KOPT-K1 (cell line): ENCODE measurements around the gene USP35.

Experiments
- H3K27ac ChIP-seq: fragments of 200-600 bp; sonication (generic); 2 replicates; pipeline ENCODE4 v1.5.1; 2016; ENCODE audit warnings: antibody characterized with exemption, mild to moderate bottlenecking, low read depth, low read length; ENCODE audit not compliant: poor library complexity, severe bottlenecking
- H3K36me3 ChIP-seq: fragments of 200-600 bp; sonication (generic); 2 replicates; pipeline ENCODE4 v1.5.1; 2017; ENCODE audit warnings: antibody characterized with exemption, mild to moderate bottlenecking, low read length, moderate library complexity; ENCODE audit not compliant: insufficient read depth
- H3K9me3 ChIP-seq: fragments of 200-600 bp; sonication (generic); 2 replicates; pipeline ENCODE4 v1.5.1; 2017; ENCODE audit warnings: antibody characterized with exemption, low read length, mild to moderate bottlenecking; ENCODE audit not compliant: insufficient read depth, poor library complexity, severe bottlenecking

USP35 gene, protein sequence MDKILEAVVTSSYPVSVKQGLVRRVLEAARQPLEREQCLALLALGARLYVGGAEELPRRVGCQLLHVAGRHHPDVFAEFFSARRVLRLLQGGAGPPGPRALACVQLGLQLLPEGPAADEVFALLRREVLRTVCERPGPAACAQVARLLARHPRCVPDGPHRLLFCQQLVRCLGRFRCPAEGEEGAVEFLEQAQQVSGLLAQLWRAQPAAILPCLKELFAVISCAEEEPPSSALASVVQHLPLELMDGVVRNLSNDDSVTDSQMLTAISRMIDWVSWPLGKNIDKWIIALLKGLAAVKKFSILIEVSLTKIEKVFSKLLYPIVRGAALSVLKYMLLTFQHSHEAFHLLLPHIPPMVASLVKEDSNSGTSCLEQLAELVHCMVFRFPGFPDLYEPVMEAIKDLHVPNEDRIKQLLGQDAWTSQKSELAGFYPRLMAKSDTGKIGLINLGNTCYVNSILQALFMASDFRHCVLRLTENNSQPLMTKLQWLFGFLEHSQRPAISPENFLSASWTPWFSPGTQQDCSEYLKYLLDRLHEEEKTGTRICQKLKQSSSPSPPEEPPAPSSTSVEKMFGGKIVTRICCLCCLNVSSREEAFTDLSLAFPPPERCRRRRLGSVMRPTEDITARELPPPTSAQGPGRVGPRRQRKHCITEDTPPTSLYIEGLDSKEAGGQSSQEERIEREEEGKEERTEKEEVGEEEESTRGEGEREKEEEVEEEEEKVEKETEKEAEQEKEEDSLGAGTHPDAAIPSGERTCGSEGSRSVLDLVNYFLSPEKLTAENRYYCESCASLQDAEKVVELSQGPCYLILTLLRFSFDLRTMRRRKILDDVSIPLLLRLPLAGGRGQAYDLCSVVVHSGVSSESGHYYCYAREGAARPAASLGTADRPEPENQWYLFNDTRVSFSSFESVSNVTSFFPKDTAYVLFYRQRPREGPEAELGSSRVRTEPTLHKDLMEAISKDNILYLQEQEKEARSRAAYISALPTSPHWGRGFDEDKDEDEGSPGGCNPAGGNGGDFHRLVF

DNA sequence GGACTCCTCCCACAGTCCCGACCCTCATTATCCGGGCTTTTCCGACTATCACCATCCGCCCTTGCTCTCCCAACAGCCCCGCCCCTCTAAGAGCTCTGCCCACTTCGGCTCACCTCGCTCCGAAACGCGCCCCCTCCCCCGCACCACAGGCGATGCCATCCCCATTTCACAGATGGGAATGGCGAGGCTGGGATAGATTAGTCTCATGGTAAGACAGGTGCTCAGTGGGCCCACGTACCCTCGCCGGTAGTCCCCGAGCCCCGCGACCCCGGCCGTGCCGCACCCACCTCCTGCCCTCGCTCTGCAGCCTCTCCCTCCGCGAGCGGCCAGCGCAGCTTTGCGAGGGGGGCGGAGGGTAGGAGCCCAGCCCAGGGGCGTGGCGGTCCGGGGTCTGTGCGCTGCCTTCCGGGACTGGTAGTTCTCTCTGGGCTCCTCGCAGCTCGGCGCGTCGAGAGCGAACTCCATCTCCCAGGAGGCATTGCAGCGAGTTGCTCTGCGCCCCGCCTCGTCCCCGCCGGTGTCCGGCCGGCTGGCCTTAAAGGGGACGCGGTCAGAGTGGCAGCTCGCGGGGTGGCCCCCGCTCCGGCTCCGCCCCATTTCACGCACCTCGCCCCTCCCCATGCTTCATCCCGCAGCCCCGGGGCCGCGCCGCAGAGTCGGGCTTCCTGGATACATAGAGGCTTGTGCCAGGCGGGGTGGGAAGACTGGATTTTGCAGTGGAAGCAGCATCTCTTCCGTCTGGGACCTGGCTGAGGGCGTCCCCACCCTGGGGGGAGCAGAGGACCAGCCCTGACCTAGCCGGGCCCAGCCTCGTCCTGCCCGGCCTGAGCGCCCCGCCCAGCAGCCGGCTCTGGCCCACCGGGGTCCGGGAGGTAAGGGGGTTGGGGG is at the start of gene USP35, which contains the start of gene KCTD21:
Gene USP35 (plus strand): TSS at position 634 of the 888 bp plus-strand sequence. CDS start 7,327 bp downstream, outside the sequence.
Gene KCTD21 (minus strand): TSS at position 341 of the 888 bp plus-strand sequence. CDS start 14,072 bp downstream, outside the sequence.
- Histone ChIP-seq H3K27ac (peak within 1 kb of the TSS; percentile 66), H3K36me3 (no peaks in the 10 kb centered on the region), H3K9me3 (no peaks in the 10 kb centered on the region)

DNA sequence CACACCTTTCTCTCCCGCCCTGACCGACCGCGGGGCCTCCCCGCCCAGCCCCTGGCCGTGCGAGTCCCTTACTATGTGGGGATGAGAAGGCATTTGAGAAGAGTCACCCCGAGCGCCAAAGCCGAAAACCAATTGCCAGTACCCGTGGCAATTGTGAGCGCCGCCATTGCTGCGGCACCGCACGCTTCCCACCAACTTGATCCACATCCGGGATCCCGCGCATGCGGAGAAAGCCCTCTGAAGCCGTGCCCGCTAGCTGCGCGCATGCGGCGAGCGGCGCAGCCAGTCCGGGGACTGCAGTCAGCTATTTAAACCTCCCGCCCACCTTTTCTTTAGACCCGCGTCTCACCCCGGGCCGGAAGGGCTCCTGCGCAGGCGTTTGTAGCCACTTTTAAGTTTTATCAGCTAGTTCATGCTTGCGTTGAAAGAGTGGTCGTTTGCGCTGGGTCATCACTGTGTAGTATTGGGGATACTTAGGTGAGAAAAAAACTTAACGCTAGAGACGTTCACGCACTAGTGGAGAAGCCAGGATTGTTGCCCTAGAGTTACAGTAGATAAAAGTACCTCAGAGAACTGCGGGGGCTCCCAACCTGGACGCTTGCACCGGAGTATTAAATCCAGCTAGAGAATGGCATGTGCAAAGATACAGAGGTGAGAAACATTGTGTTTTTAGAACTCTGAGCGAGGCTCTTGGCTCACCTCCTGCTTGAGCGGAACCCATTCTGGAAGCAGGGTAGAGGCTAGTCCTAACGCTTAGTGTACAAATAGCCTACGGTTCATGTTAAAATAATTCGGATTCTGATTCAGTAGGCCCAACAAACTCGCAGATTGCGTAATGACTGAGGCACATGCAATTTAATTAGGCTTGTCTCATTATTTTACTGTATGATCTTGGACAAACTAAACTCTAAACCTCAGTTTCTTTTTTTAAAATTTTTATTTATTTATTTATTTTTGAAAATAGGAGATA is 49.0 kb upstream of the USP35 start, which contains the start of gene ALG8:
Gene ALG8 (minus strand): TSS at position 205 of the 970 bp plus-strand sequence. CDS start 38 bp downstream, at position 167.
- no peaks in the 10 kb centered on the region for H3K9me3 ChIP-seq
- peaks cover 33% of the 10 kb centered on the region for H3K36me3 ChIP-seq
- H3K27ac ChIP-seq, result peak within 1 kb of the TSS; percentile 84

DNA sequence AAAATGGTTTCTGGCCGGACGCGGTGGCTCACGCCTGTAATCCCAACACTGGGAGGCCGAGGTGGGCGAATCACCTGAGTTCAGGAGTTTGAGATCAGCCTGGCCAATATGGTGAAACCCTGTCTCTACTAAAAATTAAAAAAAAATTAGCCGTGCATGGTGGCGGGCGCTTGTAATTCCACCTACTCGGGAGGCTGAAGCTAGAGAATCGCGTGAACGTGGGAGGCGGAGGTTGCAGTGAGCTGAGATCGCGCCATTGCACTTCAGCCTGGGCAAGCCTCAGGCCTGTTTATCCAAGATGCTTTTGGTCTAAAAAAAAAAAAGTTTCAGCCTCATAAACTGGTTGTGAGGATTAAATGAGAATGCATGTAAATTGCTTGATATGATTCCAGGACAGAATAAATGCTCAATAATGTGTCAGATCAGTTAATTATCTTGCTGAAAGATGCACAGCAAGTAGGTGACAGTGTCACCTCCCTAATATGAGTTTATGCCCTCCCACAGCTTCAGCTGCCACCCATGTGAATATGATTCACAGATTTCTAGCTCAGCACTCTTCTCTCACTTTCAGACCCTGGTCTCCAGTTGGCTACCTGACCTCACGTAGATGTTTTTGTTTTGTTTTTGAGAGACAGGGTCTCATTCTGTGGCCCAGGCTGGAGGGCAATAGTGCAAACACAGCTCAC is 48.2 kb upstream of the USP35 start:
- no peaks in the 10 kb centered on the region for H3K9me3 ChIP-seq
- peaks cover 25% of the 10 kb centered on the region for H3K36me3 ChIP-seq
- H3K27ac ChIP-seq, result peak overlapping the region; percentile 84

DNA sequence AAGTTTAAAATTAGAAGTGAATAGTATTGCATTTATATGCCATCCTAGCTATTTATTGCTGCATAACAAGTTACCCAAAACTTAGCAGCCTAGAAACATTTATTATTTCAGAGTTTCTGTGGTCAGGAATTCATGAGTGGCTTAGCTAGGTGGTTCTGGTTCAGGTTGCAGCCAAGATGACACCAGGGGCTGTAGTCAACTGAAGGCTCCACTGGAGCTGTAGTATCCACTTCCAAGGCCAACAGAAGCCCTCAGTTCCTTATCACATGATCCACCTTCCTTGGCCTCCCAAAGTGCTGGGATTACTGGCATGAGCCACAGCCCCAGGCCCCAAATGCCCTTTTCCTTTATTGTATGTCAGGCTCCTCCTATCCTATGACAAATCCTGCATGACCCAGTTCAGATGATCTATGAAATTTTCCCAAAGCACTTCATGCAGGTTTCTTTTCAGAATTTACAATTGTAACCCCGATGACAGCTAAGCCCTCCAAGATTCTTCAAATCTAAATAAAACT is 43.2 kb upstream of the USP35 start:
- Histone ChIP-seq H3K27ac (no peak overlapping the region), H3K36me3 (no peaks in the 10 kb centered on the region), H3K9me3 (no peaks in the 10 kb centered on the region)

DNA sequence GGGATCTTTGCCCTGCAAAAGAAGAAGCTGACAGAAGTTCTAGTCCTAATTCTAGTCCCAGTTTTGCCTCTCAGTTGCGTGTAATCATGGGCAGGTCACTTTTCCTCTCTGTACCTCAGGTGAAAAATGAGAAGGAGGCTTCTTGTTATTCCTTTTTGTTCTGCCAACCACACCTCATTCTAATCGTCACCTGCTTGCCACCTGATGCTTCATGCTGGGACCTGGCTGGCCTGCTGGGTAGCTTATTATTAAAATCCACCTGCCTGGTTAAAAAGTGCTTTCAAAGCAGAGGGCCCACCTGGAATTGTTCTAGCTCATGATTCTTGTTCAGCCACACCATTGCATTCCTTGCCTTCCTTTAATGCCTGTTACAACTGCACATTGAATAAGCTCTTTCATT is 40.9 kb upstream of the USP35 start:
- Histone ChIP-seq H3K36me3 (no peaks in the 10 kb centered on the region), H3K27ac (no peak overlapping the region), H3K9me3 (no peaks in the 10 kb centered on the region)

DNA sequence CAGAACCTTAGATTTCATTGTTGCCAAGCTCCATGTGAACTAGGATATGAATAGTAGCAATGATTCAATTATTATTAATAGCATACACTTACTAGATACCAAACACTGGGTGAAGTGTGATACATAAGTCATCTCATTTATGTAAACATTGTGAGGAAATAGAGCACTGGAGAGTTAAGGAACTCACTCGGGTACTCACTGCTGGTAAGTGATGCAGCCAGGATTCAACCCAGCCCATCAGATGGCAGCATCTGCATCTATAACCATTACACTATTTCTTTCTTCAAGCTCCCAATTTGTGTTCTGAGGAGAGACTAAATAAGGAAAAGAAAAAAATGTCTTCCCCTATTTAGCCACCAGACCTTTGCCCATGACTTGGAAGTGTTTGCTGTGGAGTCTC is 39.1 kb upstream of the USP35 start:
- Histone ChIP-seq H3K9me3 (no peaks in the 10 kb centered on the region), H3K36me3 (no peaks in the 10 kb centered on the region), H3K27ac (no peak overlapping the region)

DNA sequence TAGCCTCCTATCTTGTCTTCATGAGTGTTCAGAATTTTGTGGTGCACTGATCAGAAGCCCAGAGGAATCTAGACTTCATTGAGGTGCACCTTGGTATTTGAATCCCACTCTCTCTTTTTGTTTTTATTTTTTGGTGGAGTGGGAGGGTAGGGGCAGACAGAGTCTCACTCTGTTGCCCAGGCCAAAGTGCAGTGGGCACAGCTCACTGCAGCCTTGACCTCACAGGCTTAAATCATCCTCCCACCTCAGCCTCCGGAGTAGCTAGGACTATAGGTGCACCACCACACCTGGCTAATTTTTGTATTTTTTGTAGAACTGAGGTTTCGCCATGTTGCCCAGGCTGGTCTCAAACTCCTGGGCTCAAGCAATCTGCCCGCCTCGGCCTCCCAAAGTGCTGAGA is 38.4 kb upstream of the USP35 start:
- H3K36me3 ChIP-seq, result no peaks in the 10 kb centered on the region
- H3K27ac ChIP-seq, result no peak overlapping the region
- H3K9me3 ChIP-seq, result no peaks in the 10 kb centered on the region

DNA sequence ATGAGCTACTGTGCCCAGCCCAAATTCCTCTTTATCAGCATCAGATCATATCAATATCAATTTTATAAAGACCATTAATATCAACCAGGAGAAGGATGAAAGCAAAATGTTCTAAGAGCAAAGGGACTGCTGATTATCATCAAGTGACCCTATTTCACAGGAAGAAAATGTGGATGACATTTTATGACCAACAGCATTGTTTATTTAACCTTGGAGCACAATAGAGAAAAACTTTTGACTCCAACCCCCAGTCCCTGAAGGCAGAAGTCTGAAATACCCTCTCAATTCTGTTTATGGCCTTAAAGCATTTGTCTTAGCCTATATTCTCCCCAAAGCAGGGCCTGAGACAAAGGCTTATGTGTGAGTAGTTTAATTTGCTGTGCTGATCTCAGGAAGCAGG is 38.0 kb upstream of the USP35 start:
- Histone ChIP-seq H3K9me3 (no peaks in the 10 kb centered on the region), H3K36me3 (no peaks in the 10 kb centered on the region), H3K27ac (no peak overlapping the region)

DNA sequence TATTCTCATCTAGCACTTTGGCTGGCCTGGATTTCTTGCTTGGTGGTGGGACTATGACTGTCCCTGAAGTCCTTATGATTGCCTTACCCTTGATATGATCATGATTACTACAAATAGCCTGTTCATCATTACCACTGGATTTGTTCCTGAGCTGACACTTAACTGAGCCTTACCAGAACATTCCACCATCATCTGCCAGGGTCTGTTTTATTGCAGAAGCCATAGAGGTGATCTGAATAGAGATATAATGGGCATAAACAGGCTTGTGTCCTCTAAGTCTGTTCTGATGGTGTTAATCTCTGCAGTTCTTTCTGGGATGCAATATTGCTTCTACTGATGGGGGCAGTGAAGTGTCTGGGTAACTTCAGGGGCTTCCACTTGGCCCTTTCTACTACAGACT is 36.9 kb upstream of the USP35 start:
- no peaks in the 10 kb centered on the region for H3K9me3 ChIP-seq
- no peaks in the 10 kb centered on the region for H3K36me3 ChIP-seq
- no peak overlapping the region for H3K27ac ChIP-seq

DNA sequence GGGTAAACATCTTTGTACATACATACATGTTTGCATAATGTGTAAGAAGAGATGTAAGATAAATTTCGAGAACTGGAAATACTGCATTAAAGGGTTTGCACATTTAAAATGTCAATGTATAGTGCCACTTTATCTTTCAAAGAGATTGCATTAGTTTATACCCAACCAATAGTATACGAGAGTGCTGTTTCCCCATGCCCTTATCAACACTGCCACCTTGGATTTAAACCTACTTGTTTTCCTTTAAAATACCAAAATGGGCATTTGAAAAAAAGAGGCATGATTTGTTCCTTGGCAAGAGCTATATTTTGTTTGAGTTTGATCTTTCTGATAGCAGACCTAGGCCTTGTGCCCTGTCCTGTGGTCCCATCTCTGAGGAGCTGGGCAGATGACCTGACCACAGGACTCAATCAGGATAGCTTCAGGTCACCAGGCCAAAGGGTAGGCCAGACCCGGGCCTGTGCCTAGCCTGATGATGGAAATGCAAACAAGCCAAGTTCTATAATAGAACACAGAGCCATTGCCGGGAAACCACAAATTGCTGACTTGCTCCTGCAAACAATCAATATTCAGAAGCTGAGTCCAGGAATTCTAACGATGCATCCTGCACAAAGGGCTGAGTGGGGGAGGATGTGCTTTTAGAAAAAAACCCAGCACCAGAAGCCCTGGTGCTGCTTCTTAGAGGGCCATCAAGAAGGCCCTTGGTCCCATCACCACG is 32.4 kb upstream of the USP35 start:
- no peaks in the 10 kb centered on the region for H3K9me3 ChIP-seq
- no peak overlapping the region for H3K27ac ChIP-seq
- no peaks in the 10 kb centered on the region for H3K36me3 ChIP-seq

DNA sequence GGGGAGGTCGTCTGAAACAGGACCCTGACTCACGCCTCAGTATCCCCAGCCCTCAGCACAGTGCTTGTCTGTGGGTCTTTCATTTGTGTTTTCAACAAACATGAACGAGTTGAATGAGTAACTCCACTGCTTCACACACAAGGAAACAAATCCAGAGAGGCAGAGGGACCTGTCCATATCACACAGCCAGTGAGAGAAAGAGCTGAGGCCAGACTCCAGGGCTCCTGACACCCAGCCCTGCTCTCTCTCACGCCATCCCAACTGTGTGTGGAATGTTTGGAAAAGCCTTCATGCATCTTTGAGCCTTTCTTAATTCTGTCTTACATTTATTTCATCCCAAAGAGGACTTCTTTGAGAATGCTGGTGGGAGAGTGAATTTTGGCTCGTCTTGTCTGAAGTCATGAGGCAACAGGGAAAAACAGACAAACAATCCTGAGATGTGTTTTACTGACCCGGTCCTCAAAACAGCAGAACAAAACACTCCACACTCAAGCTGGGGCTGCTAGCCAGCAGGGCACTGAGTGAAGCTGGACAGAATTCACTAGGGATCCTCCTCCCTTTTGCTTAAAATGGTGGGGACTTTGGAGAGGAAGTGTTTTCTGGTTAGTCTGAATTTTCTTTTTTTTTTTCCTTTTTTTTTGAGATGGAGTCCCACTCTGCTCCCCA is 29.6 kb upstream of the USP35 start:
- H3K36me3 ChIP-seq, result no peaks in the 10 kb centered on the region
- no peak overlapping the region for H3K27ac ChIP-seq
- H3K9me3 ChIP-seq, result no peaks in the 10 kb centered on the region

DNA sequence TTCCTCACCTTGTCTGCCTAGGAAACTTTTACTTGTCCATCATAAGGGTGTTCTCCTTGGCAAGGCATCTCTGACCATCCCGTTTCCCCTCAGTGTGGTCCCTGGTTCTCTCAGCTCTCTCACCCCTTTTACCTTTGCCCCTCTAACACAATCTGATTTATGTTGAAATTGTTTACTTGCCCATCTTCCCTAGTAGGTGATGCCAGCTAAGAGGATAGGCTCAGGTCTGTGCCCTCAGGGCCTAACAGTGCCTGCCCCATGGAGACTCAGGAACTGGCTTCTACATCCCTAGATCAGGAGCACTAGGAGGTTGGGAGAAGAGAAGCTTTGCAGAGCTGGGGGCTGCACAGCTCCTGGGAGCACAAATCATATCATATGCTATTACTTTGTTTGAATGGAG is 28.2 kb upstream of the USP35 start:
- Histone ChIP-seq H3K27ac (no peak overlapping the region), H3K9me3 (no peaks in the 10 kb centered on the region), H3K36me3 (no peaks in the 10 kb centered on the region)
